Mucosa of gallbladder (tissue), 1 donor: Measurements from ENCODE around the gene OR2Z1. TPM values are rescaled to one million over a fixed set of nuclear protein-coding genes. Genes with fewer than 3 reads are reported as not detected.

ENCODE experiments used
- DNase-seq: peaks from one replicate; pipeline ENCODE4 v3.0.0-alpha.2; 2020; ENCODE audit warnings: low spot score
- total RNA-seq: library from RNA; stranded (reverse); gene quantifications from one replicate; pipeline ENCODE4 v1.2.1, GENCODE V29; 2021
- donor health status: DM: no; HTN: no; CAD: no.

Gene OR2Z1
- total RNA-seq: not detected

- DNase-seq: no peak
Measured at GRCh38 chr19:8721334-8721733, at the start of gene OR2Z1. TSS of gene OR2Z1 (plus strand) at chr19:8721634. CDS start at chr19:8731029, 9,395 bp downstream.

DNA sequence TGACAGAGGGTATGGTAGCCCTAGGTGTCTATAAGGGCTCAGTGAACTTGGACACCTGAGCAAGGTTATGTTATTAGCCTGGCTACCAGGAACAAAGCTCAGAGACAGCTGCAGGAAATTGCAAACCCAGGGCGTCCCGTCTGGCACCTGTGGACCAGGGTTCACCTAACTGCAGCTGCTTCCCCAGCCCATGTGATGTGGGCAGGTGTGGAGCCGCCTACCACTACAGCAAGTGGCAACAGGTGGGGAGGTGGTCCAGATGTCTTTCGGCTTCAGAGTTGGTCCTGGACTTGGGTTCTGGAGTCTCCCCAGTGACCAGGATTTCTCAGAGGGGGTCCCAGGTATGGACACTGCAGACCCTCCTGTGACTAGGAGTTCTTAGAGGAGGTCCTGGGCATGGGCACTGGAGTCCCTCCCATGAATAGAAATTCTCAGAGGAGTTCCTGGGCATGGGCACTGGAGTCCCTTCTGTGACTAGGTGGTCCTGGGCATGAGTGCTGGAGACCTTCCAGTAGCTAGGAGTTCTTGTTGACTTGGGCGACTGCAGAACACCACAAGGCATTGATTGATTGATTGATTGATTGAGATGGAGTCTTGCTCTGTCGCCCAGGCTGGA is 48.0 kb upstream of the OR2Z1 start:
- DNase-seq: no peak

- DNase-seq: no peak
Measured at GRCh38 chr19:8675066-8675465, 46.4 kb upstream of the OR2Z1 start.

- no peak for DNase-seq
Measured at GRCh38 chr19:8678244-8678807, 43.1 kb upstream of the OR2Z1 start.

DNA sequence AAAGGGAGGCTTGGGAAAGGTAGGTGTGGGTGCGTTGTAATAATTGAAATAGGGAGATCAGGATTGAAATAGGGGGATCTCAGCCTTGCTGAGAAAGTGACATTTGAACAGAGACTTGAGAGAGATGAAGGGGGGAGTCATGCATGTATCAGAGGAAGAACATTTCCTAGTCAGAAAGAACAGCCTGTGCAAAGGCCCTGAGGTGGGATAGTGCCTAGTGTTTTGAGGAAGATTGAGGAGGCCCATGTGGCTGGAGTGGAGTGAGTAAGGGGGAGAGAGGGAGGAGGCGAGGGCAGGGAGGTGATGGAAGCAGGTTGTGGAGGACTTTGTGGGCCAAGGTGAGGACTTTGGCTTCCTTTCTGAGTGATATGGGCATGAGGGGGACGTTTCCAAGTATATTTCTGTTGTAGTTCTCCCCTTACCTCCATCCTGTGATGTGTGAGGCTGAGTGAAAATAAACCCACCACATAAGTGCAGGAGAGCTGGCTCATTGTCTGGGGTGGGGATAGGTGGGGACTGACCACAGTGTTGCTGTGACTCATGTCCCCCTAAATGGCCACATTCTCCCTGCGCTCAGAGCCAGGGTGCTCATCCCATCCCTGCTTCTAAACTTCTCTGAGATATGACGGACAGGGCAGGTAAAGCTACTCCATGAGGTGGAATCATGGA is 40.6 kb upstream of the OR2Z1 start:
- no peak for DNase-seq

DNA sequence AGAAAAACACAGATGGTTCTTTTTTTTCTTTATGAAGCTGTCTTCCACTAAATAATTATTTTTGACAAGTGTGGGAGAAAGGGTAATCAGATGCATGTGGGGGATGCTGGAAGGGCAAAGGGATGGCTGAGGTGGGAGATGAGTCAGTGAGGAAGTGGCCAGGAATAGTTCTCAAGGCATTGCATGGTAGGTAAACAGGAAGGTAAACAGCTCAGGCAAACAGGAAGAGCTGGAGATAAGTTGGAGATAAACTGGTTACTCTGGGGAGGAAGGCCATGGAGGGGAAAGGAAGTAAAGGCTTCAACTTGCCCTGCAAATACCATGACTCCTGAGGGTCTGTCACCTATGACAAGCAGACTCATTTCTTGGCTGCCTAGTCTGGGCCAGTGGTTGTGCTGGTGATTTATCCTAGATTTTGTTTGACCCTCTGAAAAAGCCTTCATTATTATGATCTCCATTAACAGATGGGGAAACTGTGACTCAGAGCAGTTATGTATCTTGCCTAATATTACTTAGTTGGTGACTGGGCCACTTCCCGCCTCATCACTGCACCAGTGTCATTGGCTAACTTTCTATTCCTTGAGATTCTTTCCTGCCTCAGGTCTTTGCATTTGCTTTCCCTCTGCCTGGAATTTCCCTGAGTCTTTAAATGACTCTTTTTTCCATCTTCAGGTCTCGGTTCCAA is 39.9 kb upstream of the OR2Z1 start:
- DNase-seq: no peak

GRCh38 chr19:8682472-8682871 is 39.0 kb upstream of the OR2Z1 start:
- no peak for DNase-seq

- DNase-seq: no peak
Measured at GRCh38 chr19:8682931-8683330, 38.5 kb upstream of the OR2Z1 start.

GRCh38 chr19:8684001-8684902 is 37.2 kb upstream of the OR2Z1 start:
- DNase-seq: no peak

DNA sequence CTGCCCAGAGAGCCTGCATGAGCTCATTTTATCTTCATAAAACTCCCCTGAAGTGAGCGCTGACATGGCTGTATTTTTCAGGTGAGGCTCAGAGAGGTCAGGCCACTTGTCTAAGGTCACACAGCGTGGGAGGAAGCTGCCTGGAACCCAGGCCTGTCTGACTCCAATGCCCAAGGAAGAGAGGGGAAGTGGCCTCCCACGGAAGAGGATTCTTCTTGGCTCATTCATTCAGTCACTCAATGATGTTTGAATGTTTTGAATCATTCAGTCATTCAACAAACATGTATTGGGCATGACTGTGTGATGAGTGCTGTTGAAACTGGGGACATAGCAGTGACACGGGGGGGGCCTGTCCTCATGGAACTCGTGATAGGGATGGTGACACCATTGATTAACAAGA is 34.9 kb upstream of the OR2Z1 start:
- no peak for DNase-seq

GRCh38 chr19:8688930-8689329 is 32.5 kb upstream of the OR2Z1 start:
- no peak for DNase-seq

- DNase-seq: no peak
Measured at GRCh38 chr19:8690753-8691539, 30.5 kb upstream of the OR2Z1 start.

- DNase-seq: no peak
Measured at GRCh38 chr19:8695501-8695900, 25.9 kb upstream of the OR2Z1 start.

DNA sequence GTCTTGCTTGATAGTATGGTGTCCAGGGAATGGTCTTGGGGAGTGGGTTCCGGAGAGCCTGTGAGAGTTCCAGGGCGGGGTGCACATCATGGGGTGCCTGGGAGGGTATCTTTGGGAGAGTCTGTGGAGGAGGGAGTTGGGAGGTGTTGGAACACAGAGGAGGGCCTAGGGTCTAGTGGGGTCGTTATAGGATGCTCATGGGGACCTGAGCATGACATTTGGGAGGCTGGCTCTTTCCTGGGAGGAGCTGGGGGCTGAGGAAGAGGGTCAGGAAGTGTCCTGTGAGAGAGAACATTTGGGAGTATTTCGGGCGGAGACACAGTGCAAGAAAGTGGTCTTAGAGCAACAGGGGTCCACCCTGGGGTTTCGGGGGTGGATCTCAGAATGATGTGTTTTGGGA is 25.5 kb upstream of the OR2Z1 start:
- no peak for DNase-seq

DNA sequence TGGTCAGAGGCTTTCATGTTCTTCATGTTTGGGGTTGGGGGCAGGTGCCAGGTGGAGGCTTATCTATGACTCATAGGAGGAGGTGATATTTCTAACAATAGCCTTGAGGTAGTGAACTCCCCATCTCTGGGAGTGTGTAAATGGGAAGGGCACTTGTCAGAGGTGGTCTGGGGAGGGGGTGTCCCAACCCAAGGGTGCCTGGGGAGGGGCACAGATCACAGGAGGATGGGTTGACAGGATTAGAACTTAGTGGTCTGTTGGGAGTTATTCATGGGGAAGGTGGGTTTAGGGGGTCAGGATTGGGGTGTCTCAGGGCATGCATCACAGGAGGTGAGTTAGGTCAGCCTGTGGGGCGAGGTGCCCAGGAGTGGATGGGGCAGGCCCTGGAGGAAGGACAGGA is 24.4 kb upstream of the OR2Z1 start:
- DNase-seq: no peak

DNA sequence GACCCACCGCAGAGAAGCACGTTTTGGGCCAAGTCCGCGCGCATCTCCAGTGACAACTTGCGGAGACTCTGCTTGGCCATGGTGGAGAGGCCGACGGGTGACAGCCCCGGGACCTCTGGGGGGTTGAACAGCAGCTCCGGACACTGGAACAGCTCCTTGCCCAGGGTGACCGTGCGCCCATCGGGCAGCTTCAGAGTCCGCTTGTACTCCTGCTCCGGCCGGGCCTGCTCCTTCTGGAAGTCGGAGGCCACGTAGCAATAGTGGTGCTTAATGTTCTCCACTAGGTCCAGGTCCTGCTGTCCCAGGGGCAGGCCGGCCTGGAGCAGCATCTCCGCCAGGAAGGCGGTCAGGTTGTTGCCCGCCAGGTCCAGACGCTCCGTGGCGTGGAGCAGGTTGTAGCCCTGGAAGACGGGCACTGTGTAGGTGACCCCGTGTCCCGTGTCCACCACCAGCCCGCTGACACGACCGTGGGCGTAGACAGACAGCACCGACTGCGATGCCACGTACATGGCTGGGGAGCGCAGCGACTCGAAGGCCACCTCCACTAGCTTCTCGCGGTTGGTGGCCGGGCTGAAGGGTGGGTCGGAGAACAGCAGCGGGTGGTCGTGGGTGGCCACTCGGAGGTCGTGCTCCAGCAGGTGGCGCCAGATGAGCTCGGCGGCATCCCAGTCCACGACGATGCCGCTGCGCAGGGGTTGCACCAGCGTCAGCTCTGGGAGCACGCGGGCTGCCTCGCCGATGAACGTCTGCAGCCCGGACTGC is 23.6 kb upstream of the OR2Z1 start:
- DNase-seq: no peak

GRCh38 chr19:8698433-8699063 is 22.9 kb upstream of the OR2Z1 start, which contains the start of gene ACTL9:
TSS of gene ACTL9 (minus strand) at chr19:8698795. CDS start at chr19:8698701, 94 bp downstream.
- DNase-seq: no peak

DNA sequence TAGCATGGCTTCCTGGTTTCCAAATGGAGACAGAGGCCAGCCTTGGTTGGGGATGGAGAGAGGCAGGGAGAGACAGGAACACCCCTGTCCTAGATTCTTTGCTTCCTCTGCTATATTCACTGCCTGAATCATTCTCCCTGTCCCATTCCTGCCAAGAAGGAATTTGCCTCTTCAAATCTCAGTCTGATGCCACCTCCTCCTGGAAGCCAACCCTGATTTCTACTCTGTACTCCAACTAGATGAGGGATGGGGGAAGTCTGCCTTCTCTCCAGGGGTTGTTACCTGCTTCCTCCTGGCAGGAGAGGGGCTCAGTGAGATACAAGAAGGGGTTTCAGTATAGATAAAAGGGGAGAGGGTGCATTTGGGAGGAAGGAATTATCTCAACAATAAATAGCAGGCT is 21.5 kb upstream of the OR2Z1 start:
- DNase-seq: no peak

- DNase-seq: no peak
Measured at GRCh38 chr19:8700956-8701355, 20.5 kb upstream of the OR2Z1 start.

DNA sequence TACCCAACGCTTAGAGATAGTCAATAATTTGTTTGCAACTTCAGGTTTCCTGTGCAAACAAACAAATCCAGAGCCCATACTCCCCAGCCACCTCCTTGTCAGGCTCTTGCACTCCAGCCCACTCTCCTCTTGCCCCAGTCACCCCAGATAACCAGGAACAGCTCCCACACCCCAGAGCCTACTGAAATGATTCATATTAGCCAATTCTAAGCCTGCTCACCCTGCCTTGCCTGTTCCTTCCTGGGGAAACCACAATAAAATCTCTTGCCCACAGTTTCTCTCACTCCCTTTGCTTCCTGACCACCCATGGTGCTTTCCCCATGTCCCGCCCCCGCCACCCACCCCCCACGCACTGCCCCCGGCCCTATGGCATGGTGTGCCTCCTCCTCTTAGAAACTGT is 19.1 kb upstream of the OR2Z1 start:
- no peak for DNase-seq
